ENCODE results near the gene PARN.

- TF ChIP-seq POLR2A (IDR thresholded peaks at IDR 0.05; ENCODE audit: borderline replicate concordance, extremely low read depth, insufficient read depth, insufficient read length) (no peak), CTCF (IDR thresholded peaks at IDR 0.05 in 2 of 3, conservative IDR thresholded peaks at IDR 0.05 in 1 of 3; ENCODE audit: borderline replicate concordance in 1 of 3, insufficient read depth in 1 of 3, low read depth in 2 of 3, low read length in 2 of 3) (no peak), MAX (IDR thresholded peaks at IDR 0.05) (no peak), POLR2AphosphoS5 (IDR thresholded peaks at IDR 0.05; ENCODE audit: low read depth, low read length) (no peak), CEBPB (IDR thresholded peaks at IDR 0.05; ENCODE audit: low read depth) (no peak), EZH2 (IDR thresholded peaks at IDR 0.05) (no peak), JUND (IDR thresholded peaks at IDR 0.05) (no peak), EZH2phosphoT487 (IDR thresholded peaks at IDR 0.05; ENCODE audit: borderline replicate concordance) (no peak), CBX3 (IDR thresholded peaks at IDR 0.05; ENCODE audit: low read depth) (no peak), RAD21 (IDR thresholded peaks at IDR 0.05; ENCODE audit: low read depth) (peak; percentile 37), YY1 (IDR thresholded peaks at IDR 0.05; ENCODE audit: extremely low read depth, insufficient replicate concordance, low read depth, low read length) (no peak), SP1 (IDR thresholded peaks at IDR 0.05; ENCODE audit: low read depth) (no peak), ELF1 (IDR thresholded peaks at IDR 0.05; ENCODE audit: borderline replicate concordance, low read depth) (no peak)
Observed at GRCh38 chr16:14444979-14445810, 184.9 kb downstream of the PARN start.
